ENCODE results near the gene C4B. TPM values are rescaled to one million over a fixed set of nuclear protein-coding genes. Genes with fewer than 3 reads are reported as not detected.

The C4B gene
- total and polyA plus RNA-seq, 9 of the 15 experiments (the other 6 are each of a cell fraction or from before 2014, with no cell fraction given), result 0.32 to 8.8 (median 5.4) TPM

- TF ChIP-seq ZNF740 (CRISPR knock-in tag; IDR thresholded peaks at IDR 0.05) (no peak), ZNF740 (tag; IDR thresholded peaks at IDR 0.05) (0 out of 4 replicates have a peak, but pooled peaks of 1 of the 2 experiments have one; percentile 22), TFAP4 (CRISPR knock-in tag; IDR thresholded peaks at IDR 0.05; ENCODE audit: borderline replicate concordance) (peak; percentile 75), USF2 (CRISPR knock-in tag; IDR thresholded peaks at IDR 0.05) (no peak), CBX5 (IDR thresholded peaks at IDR 0.05; ENCODE audit: borderline replicate concordance, low read depth) (peak; percentile 8; the same call in 1 of the 2 replicates), CBFB (CRISPR knock-in tag; IDR thresholded peaks at IDR 0.05) (peak; percentile 67; the same call in 1 of the 2 replicates), CTBP1 (IDR thresholded peaks at IDR 0.05; ENCODE audit: borderline replicate concordance) (0 out of 2 replicates have a peak, but pooled peaks have one; percentile 30), XRCC5 (IDR thresholded peaks at IDR 0.05; ENCODE audit: low read depth, low read length) (peak; percentile 60; the same call in 1 of the 2 replicates), ERF (CRISPR knock-in tag; IDR thresholded peaks at IDR 0.05) (0 out of 2 replicates have a peak, but pooled peaks have one; percentile 7), ZNF12 (CRISPR knock-in tag; IDR thresholded peaks at IDR 0.05) (0 out of 2 replicates have a peak, but pooled peaks have one; percentile 0), TCF3 (CRISPR knock-in tag; IDR thresholded peaks at IDR 0.05) (0 out of 2 replicates have a peak, but pooled peaks have one; percentile 11), NFXL1 (CRISPR knock-in tag; IDR thresholded peaks at IDR 0.05) (no peak), ZNF644 (tag; IDR thresholded peaks at IDR 0.05; ENCODE audit: low read depth) (no peak), JUN (IDR thresholded peaks at IDR 0.05; ENCODE audit: borderline replicate concordance, low read depth, low read length) (no peak), JUN (CRISPR knock-in tag; IDR thresholded peaks at IDR 0.05; ENCODE audit: borderline replicate concordance) (no peak), NR2C2 (CRISPR knock-in tag; IDR thresholded peaks at IDR 0.05) (peak; percentile 79; the same call in 1 of the 2 replicates), NR2C2 (tag; IDR thresholded peaks at IDR 0.05) (no peak), L3MBTL2 (IDR thresholded peaks at IDR 0.05) (peak; percentile 67; the same call in 1 of the 2 replicates), HLTF (IDR thresholded peaks at IDR 0.05) (0 out of 2 replicates have a peak, but pooled peaks have one; percentile 67), CHCHD3 (CRISPR knock-in tag; IDR thresholded peaks at IDR 0.05) (no peak), DMBX1 (CRISPR knock-in tag; IDR thresholded peaks at IDR 0.05; ENCODE audit: borderline replicate concordance) (0 out of 2 replicates have a peak, but pooled peaks have one; percentile 41), ZBTB43 (CRISPR knock-in tag; IDR thresholded peaks at IDR 0.05) (0 out of 2 replicates have a peak, but pooled peaks have one; percentile 15), ZNF212 (CRISPR knock-in tag; IDR thresholded peaks at IDR 0.05) (no peak), NFIX (CRISPR knock-in tag; IDR thresholded peaks at IDR 0.05; ENCODE audit: low read depth) (no peak)
Observed at GRCh38 chr6:32047855-32048766, 33.5 kb downstream of the C4B start (continued).

Data from K562 (cell line).